Breast epithelium (tissue), 3 donors: ENCODE results near the gene CERT1.

ENCODE experiments used
- POLR2AphosphoS5 ChIP-seq, 3 donors: sonication (generic); formaldehyde crosslinking; IDR thresholded peaks; one replicate each; pipeline ENCODE4 v1.6.1; 2017; ENCODE audit warnings: antibody characterized with exemption in 3 of 3
- TF ChIP-seq, protein P1 (sequence below), 3 donors: fragments of 450-650 bp; IDR thresholded peaks; one replicate each; pipeline ENCODE4 v1.5.1; 2016 to 2017; ENCODE audit warnings: antibody characterized with exemption in 3 of 3, mild to moderate bottlenecking in 3 of 3, moderate library complexity in 3 of 3

DNA sequence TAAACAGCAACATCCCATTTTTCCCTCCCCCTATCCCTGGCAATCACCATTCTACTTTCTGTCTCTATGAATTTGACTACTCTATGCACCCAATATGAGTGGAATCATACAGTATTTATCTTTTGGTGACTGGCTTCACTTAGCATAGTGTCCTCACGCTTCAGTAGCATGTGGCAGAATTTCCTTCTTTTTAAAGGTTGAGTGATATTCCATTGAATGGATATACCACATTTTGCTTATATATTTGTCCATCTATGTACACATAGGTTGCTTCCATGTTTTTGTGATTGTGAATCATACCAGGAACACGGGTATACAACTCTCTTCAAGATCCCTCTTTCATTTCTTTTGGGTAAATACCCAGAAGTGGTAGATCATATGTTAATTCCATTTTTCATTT is 69.9 kb downstream of the CERT1 start:
- no peak for TF ChIP-seq POLR2AphosphoS5 (IDR thresholded peaks at IDR 0.05)
- TF ChIP-seq, protein P1, sequence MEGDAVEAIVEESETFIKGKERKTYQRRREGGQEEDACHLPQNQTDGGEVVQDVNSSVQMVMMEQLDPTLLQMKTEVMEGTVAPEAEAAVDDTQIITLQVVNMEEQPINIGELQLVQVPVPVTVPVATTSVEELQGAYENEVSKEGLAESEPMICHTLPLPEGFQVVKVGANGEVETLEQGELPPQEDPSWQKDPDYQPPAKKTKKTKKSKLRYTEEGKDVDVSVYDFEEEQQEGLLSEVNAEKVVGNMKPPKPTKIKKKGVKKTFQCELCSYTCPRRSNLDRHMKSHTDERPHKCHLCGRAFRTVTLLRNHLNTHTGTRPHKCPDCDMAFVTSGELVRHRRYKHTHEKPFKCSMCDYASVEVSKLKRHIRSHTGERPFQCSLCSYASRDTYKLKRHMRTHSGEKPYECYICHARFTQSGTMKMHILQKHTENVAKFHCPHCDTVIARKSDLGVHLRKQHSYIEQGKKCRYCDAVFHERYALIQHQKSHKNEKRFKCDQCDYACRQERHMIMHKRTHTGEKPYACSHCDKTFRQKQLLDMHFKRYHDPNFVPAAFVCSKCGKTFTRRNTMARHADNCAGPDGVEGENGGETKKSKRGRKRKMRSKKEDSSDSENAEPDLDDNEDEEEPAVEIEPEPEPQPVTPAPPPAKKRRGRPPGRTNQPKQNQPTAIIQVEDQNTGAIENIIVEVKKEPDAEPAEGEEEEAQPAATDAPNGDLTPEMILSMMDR (IDR thresholded peaks at IDR 0.05) = no peak
